ENCODE measurements around the gene DCAF17.
"Not testable (repeated sequence)": the region's sequence is repeated elsewhere in the genome, so short reads cannot be mapped to it uniquely, and the experiment has no call there.

The DCAF17 gene

DNA sequence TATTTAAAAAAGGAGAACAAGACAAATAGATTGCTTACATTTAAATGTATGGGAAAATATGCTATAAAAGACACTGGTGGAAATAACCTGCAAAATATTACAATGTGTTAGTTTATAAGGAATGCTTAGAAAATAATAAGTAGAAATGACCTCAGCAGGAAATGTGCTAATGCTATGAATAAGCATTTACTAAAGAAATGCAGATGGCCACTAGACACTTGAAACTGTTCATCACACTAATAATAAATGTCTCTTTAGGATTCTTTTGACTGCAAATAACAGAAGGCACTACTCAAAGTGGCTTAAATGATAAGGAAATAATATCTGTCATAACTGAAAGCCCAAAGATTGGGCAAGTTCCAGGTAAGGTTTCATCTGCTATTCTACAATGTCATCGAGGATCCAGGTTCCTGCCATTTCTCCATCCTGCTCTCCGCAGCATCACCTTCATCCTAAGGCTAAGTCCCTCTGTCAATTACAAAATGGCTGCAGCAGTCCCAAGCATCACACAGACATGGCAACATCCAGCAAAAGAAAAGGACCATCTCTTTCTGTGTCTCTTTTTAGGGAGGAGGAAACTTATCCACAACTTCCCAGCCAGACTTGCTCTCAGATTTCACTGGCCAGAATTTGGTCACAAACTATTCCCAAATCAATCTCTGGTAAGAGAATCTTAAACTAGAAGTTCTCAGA, 22.1 kb upstream of the DCAF17 start:
- no peak for DNase-seq

DNA sequence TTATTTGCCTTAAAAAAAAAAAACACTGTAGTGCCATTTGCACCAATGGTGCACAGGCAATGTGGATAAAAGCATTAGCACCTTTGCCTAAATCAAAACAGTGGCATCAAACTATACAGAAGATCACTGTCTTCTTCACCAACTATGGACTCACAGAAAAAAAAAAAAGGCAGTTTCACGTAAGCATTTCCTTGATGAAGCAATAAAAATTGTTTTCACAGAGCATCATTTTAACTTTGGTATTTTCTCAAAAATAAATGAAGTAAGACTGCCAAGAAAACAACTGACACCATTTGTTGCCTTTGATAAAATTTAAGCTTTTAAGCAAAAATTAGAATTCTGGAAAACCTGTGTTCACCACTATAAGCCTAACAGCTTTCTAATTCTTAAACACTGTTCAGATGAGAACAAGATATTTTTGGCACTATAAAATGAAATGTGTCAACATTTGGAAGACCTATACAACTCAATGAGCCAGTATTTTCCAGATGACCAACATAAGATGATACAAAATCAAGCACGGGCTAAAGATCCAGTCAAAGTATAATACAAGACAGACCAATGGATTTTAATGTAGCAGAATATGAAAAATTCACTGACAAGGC, 21.4 kb upstream of the DCAF17 start:
- DNase-seq: no peak

- DNase-seq: not testable (repeated sequence)
Observed at GRCh38 chr2:171414645-171415044, 19.4 kb upstream of the DCAF17 start.

GRCh38 chr2:171416009-171416926, 17.8 kb upstream of the DCAF17 start:
- peak; percentile 79 to 80 for DNase-seq

- DNase-seq: no peak
Observed at GRCh38 chr2:171419333-171419732, 14.7 kb upstream of the DCAF17 start.

- DNase-seq: no peak
Observed at GRCh38 chr2:171420728-171421563, 13.1 kb upstream of the DCAF17 start.

GRCh38 chr2:171422710-171423495, 11.1 kb upstream of the DCAF17 start:
- DNase-seq: not testable (repeated sequence)

DNA sequence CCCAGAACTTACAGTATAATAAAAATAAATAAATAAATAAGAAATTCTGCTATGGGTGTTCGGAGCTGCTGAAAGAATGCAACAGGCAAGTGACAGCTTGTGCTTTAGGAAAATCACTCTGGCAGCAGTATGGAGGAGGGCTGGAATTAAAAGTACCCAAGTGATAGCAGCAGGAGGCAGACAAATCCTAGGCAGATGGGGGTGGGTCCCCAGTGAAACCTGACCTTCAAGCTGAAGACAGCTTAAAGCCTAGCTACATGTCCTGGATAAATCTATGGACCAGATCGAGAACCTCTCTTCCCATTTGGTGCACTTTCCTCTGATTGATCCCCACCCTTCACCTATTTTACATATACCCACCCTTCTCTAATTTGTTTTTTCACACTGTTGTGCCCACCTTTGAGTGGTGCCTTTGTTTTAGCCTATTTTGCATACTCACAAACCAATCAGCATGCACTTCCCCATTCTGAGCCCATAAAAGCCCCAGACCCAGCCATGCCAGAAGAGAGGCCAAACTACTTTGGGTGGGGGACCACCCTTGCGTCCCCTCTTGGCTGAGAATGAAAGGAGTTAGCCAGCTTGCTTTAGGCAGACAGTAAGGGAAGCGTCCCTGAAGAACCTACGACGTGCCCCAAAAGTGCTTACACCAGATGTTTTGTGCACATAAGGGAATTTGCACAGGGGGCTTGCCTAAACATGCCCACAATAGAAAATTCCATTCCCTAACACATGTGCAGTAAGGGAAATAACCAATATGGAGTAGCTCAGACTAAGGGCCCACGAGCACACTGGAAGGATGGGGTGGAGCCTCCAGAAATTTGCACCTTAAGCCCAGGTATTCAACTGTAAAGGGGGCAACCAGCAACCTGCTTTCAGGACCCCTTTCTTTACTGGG, 3.3 kb upstream of the DCAF17 start:
- DNase-seq: no peak

- DNase-seq: no peak
Observed at GRCh38 chr2:171431677-171432167, 2.3 kb upstream of the DCAF17 start.

DNA sequence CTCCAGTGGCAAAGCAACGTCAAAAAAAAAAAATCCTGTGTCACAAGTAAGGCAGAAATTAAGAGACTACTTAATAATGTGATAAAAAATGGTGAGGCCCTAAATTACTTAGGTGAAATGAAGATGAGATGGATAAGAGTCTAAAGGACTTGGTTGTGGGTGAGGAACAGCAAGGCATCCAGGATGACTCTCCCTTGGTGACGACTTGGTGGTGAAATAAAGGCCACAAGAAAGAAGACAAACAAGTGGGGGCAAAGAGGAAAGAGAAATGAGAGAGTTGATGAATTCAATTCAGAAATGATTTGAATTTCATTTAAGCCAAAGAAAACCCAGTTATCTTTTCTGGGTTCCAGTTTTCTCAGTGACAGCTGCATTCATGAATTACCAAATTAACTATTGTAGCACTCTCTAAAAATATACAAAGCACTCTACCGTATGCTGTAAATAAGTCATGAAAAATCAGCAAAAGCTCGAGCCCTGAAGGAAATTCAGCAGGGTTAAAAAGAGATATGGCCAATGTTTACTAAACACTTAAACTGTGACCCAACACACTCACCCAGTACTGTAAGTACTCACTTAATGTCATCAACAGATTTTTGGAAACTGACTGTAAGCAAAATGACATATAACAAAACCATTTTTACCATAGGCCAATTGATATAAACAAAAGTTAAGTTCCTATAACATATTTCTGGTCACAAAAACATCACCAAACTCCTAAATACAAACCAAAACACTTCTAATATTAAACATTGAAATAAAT, 1.6 kb upstream of the DCAF17 start:
- DNase-seq: no peak

- DNase-seq: peak; percentile 17 to 38
Observed at GRCh38 chr2:171432969-171433762, 860 bp upstream of the DCAF17 start.

DNA sequence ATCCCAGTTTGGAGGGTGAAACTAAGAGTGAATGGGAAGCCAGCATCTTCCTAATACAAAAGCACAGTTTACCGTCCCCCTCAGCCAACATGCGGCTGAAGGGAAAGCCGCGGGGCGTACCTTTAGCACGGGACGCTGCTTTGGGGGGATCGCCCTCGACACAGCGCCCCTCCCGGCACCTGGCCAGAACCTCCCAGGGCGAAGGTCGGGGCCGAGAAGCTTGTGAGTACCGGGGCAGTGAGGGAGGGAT, 338 bp upstream of the DCAF17 start, which contains the start of gene METTL8:
METTL8 (minus strand) TSS at position 228 of the 250 bp plus-strand sequence. CDS start 41,805 bp downstream, outside the sequence.
- no peak for DNase-seq

DNA sequence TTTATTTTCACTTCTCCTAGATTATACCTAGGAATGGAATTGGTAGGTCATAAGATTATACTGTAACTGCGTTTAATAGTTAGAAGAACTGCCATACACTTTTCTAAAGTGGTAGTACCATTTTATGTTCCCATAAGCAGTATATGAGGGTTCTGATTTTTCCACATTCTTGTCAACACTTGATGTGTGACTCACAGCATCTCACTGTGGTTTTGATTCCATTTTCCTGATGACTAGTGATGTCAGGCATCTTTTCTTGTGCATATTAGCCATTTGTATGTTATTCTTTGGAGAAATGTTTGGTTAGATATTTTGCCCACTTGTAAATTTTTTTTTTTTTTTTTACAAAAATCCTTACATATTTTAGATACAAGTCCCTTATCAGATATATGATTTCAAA, 2.3 kb downstream of the DCAF17 start:
- no peak for DNase-seq

- no peak for DNase-seq
Observed at GRCh38 chr2:171441470-171441869, 7.4 kb downstream of the DCAF17 start.

DNA sequence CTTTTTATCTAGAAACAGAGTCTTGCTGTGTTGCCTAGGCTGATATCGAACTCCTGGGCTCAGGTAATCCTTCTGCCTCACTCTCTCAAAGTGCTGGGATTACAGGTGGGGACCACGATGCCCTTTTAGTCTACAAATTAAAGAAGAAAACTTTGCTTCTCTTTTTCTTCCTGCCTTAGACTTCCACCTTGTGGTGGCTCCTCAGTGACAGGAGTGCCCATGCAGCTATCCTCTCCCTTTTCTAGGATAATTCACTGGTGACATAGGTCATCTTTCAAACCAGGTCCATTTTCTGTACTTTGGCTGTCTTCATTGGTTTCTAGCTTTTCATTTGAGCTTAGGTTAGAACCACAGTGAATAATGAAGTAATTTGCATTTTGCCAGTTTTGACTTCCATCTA, 13.6 kb downstream of the DCAF17 start:
- no peak for DNase-seq

GRCh38 chr2:171451074-171451473, 17.0 kb downstream of the DCAF17 start:
- no peak for DNase-seq

DNA sequence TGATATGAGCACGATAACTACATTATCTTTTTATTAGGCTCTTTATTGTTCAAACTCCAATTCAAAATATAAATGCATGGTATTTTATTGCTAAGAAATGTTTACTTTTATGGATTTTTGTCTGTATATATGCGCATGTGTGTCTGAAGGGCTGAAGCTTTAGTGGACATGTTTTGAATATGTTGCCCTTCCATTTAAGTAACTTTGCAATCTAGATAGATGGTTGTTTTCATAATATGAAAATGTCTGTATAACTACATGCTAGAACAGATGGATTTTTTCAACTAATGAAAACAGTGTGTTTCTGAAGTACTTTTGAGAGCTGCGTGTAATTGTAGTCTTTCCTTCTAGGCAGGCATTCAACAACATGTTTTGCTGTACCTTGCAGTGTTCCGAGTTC, 18.7 kb downstream of the DCAF17 start:
- DNase-seq: no peak

DNA sequence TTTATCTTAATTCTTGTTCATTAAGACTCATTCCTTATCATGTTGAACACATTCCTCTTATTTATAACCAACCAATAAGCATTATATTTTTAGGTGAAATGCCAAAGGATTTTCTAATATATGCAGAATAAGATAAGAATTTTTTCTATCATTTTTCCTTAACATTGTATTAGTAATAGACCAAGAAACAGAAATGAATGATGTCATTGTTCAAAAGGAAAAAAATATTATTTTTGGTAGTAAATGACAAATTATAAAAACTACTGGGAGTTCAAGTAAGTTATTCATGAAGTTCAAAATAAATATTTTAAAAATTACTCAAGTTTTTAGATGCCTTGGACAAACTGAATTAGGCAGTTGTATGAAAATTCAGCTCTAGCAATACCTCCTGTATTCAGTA, 25.5 kb downstream of the DCAF17 start:
- DNase-seq: no peak

DNA sequence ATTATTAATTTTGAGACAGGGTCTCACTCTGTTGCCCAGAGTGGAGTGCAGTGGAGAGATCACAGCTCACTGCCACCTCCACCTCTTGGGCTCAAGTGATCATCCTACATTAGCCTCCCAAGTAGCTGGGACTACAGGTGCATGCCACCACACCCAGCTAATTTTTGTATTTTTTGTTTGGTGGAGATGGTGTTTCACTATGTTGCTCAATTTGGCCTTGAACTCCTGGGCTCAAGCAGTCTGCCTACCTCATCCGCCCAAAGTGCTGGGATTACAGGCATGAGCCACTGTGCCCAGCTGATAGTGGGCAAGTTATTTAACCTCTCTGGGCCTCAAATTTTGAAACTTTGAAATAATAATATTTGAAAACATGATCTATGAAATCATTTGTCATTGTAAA, 26.5 kb downstream of the DCAF17 start:
- no peak for DNase-seq

All from CD4-positive, alpha-beta T cell treated with Interleukin-1 beta for 1 hour (primary cell).